Anterior cingulate cortex (tissue), 58 donors: ENCODE data around the gene SHC4.
"Not testable (repeated sequence)": the region's sequence is repeated elsewhere in the genome, so short reads cannot be mapped to it uniquely, and the experiment has no call there.

ENCODE experiments used
- DNase-seq, 58 donors: peaks; one replicate each; lab custom pipeline; 2025; lab: John Stamatoyannopoulos, UW

Gene SHC4

GRCh38 chr15:48970926-48971325 lies 7.2 kb upstream of the SHC4 start:
- not testable (repeated sequence) for DNase-seq

GRCh38 chr15:48968066-48968465 lies 4.3 kb upstream of the SHC4 start:
- no peak for DNase-seq

- no peak for DNase-seq
These were observed 3.6 kb upstream of the SHC4 start for GRCh38 chr15:48967336-48967735.

- no peak for DNase-seq
These were observed 3.0 kb upstream of the SHC4 start for GRCh38 chr15:48966595-48967301.

GRCh38 chr15:48965972-48966371 lies 2.3 kb upstream of the SHC4 start:
- DNase-seq = no peak

GRCh38 chr15:48964898-48965297 lies 1.2 kb upstream of the SHC4 start:
- no peak for DNase-seq

- peak in 24 of 58 donors; percentile 12 to 62 (median 34) for DNase-seq
These were observed 826 bp downstream of the SHC4 start for GRCh38 chr15:48962662-48963523.

- no peak for DNase-seq
These were observed 7.8 kb downstream of the SHC4 start for GRCh38 chr15:48955967-48956366.

- DNase-seq = no peak
These were observed 8.3 kb downstream of the SHC4 start for GRCh38 chr15:48955370-48955769.

GRCh38 chr15:48954538-48954937 lies 9.2 kb downstream of the SHC4 start:
- DNase-seq = peak in 1 of 58 donors; percentile 6

GRCh38 chr15:48946840-48947187 lies 16.9 kb downstream of the SHC4 start:
- DNase-seq = no peak

GRCh38 chr15:48946074-48946839 lies 17.5 kb downstream of the SHC4 start:
- peak in 2 of 58 donors; percentile 6 to 8 for DNase-seq

- no peak for DNase-seq
These were observed 18.3 kb downstream of the SHC4 start for GRCh38 chr15:48945386-48945785.

- DNase-seq = no peak
These were observed 21.8 kb downstream of the SHC4 start for GRCh38 chr15:48941904-48942303.

GRCh38 chr15:48940508-48940907 lies 23.2 kb downstream of the SHC4 start:
- no peak for DNase-seq

- no peak for DNase-seq
These were observed 24.1 kb downstream of the SHC4 start for GRCh38 chr15:48939648-48940047.

- DNase-seq = no peak
These were observed 25.8 kb downstream of the SHC4 start for GRCh38 chr15:48937886-48938285.

GRCh38 chr15:48936666-48937065 lies 27.1 kb downstream of the SHC4 start:
- no peak for DNase-seq

- DNase-seq = no peak
These were observed 28.5 kb downstream of the SHC4 start for GRCh38 chr15:48935236-48935635.

GRCh38 chr15:48930735-48931134 lies 33.0 kb downstream of the SHC4 start:
- no peak for DNase-seq

GRCh38 chr15:48929661-48930060 lies 34.1 kb downstream of the SHC4 start:
- DNase-seq = no peak
